HepG2 (cell line): ENCODE data around the gene EMID1. TPM values are rescaled to one million over a fixed set of nuclear protein-coding genes. Genes with fewer than 3 reads are reported as not detected.

Experiments used
- ATAC-seq: fragments of 200-7000 bp; cut with Tn5 transposase; 3 replicates; pipeline ENCODE4 v1.9.1; 2020; ENCODE audit warnings: mild to moderate bottlenecking, moderate library complexity
- BruUV-seq: library from RNA; stranded (reverse); fragments of 400-500 nt; replicated peaks from 2 replicates; lab custom pipeline; 2021; lab: Mats Ljungman, UMichigan
- CTCF ChIA-PET: fragments of 300-600 bp; formaldehyde crosslinking; extraction: SDS; loops from one replicate; lab custom pipeline; 2021; ENCODE audit warnings: low total read pairs, inconsistent platforms, low intra/inter-chr PET ratio; lab: Yijun Ruan, JAX
- POLR2A ChIA-PET: fragments of 350-600 bp; sonication (Branson Sonifier 250); formaldehyde crosslinking; loops from one replicate; lab custom pipeline; 2020; ENCODE audit warnings: antibody characterized with exemption, inconsistent platforms; lab: Yijun Ruan, JAX
- DNase-seq: peaks from one replicate; pipeline ENCODE4 v3.0.0-alpha.2; 2015; ENCODE audit warnings: low spot score
- FAIRE-seq: peaks from 3 replicates; lab custom pipeline; 2011; peaks lifted over from hg19 to GRCh38; lab: Jason Lieb, UNC
- H2AFZ ChIP-seq: one replicate; pipeline ENCODE4 v1.6.1; 2011; ENCODE audit warnings: low read length, inconsistent platforms
- H3K27ac ChIP-seq: fragments of 300-600 bp; 3 replicates; pipeline ENCODE4 v1.8.0; 2011; ENCODE audit warnings: mixed run types, mild to moderate bottlenecking, mixed read lengths, low read length, inconsistent platforms; ENCODE audit not compliant: insufficient read depth; ENCODE audit errors: extremely low read length
- H3K27me3 ChIP-seq, 2 experiments: fragments of 200-600 bp in 1 of 2; 2 replicates in 1 of 2; 3 replicates in 1 of 2; pipeline versions ENCODE4 v1.6.0 to v1.8.0; 2011; ENCODE audit warnings: low read length in 2 of 2, mild to moderate bottlenecking in 2 of 2, moderate library complexity in 2 of 2, inconsistent platforms in 1 of 2; ENCODE audit not compliant: insufficient read depth in 2 of 2, control insufficient read depth in 1 of 2
- H3K36me3 ChIP-seq, 2 experiments: fragments of 200-600 bp in 1 of 2; replicated peaks in 1 of 2; 2 replicates in 1 of 2; 3 replicates in 1 of 2; pipeline versions ENCODE4 v1.5.1 to v1.8.0; 2011; ENCODE audit warnings: low read length in 2 of 2, inconsistent platforms in 1 of 2; ENCODE audit not compliant: insufficient read depth in 2 of 2, control insufficient read depth in 1 of 2
- H3K4me1 ChIP-seq: 2 replicates; pipeline ENCODE4 v1.5.1; 2012; ENCODE audit warnings: low read length, inconsistent platforms; ENCODE audit not compliant: insufficient read depth
- H3K4me2 ChIP-seq: 2 replicates; pipeline ENCODE4 v1.6.0; 2011; ENCODE audit warnings: low read depth, low read length, inconsistent platforms
- H3K4me3 ChIP-seq, 3 experiments: fragments of 200-600 bp in 1 of 3; sonication (generic), shearing (Covaris generic) in 1 of 3; replicated peaks in 1 of 3; 2 replicates each; pipeline ENCODE4 v1.5.1; 2011 to 2016; ENCODE audit warnings: low read length in 3 of 3, inconsistent platforms in 2 of 3, low read depth in 2 of 3, mild to moderate bottlenecking in 2 of 3, control low read depth in 1 of 3, mixed read lengths in 1 of 3; ENCODE audit not compliant: insufficient read depth in 1 of 3
- H3K79me2 ChIP-seq: one replicate; pipeline ENCODE4 v1.6.1; 2011; ENCODE audit warnings: low read length, inconsistent platforms; ENCODE audit not compliant: insufficient read depth
- H3K9ac ChIP-seq: 2 replicates; pipeline ENCODE4 v1.6.0; 2011; ENCODE audit warnings: mild to moderate bottlenecking, low read depth, low read length, inconsistent platforms; ENCODE audit not compliant: insufficient read depth
- H3K9me3 ChIP-seq: 2 replicates; pipeline ENCODE4 v1.5.1; 2012; ENCODE audit warnings: mild to moderate bottlenecking, low read length
- H4K20me1 ChIP-seq: 2 replicates; pipeline ENCODE4 v1.6.0; 2011; ENCODE audit warnings: inconsistent platforms, mild to moderate bottlenecking, low read length, moderate library complexity; ENCODE audit not compliant: insufficient read depth
- ASH2L ChIP-seq: fragments of 300-600, 200-600 bp; sonication (generic); IDR thresholded peaks from 2 replicates; pipeline ENCODE4 v1.7.0; 2017; ENCODE audit warnings: low read depth, mild to moderate bottlenecking, moderate library complexity, mixed read lengths, low read length; ENCODE audit not compliant: insufficient read length
- EEA1 ChIP-seq: sonication (generic); formaldehyde crosslinking; IDR thresholded peaks from 2 replicates; pipeline ENCODE4 v1.5.1; 2020; ENCODE audit warnings: mild to moderate bottlenecking, missing genetic modification reagents, borderline replicate concordance
- KDM2A ChIP-seq: sonication (generic); formaldehyde crosslinking; IDR thresholded peaks from 2 replicates; pipeline ENCODE4 v1.4.0; 2020; ENCODE audit warnings: low read depth, missing genetic modification reagents, borderline replicate concordance
- KDM5A ChIP-seq: fragments of 200-600 bp; sonication (generic); IDR thresholded peaks from 2 replicates; pipeline ENCODE4 v1.7.0; 2018; ENCODE audit warnings: antibody characterized with exemption, mild to moderate bottlenecking, low read length, borderline replicate concordance
- NR2F2 ChIP-seq: IDR thresholded peaks from 2 replicates; pipeline ENCODE4 v1.6.1; 2012; ENCODE audit warnings: low read depth, inconsistent platforms, borderline replicate concordance
- PHF21A ChIP-seq: sonication (generic); formaldehyde crosslinking; IDR thresholded peaks from 2 replicates; pipeline ENCODE4 v1.5.0; 2020; ENCODE audit warnings: mild to moderate bottlenecking, missing genetic modification reagents
- RAD21 ChIP-seq: fragments of 450-650 bp; formaldehyde crosslinking; IDR thresholded peaks from 2 replicates; pipeline ENCODE4 v1.5.0; 2020; ENCODE audit warnings: mild to moderate bottlenecking
- ZFP37 ChIP-seq: sonication (generic); formaldehyde crosslinking; IDR thresholded peaks from 2 replicates; pipeline ENCODE4 v1.4.0; 2020; ENCODE audit warnings: missing genetic modification reagents, borderline replicate concordance
- WGBS: methylation state at CpG from one replicate; pipeline ENCODE4 v1.1.6; 2017; ENCODE audit warnings: low lambda C conversion rate; 5-methylcytosine and 5-hydroxymethylcytosine counted together
- in situ Hi-C: cut with HindIII; loops from 2 replicates; pipeline ENCODE4 v1.10.0; 2017; ENCODE audit warnings: low pct_unique_long_range_greater_than_20kb; ENCODE audit not compliant: extremely low pct_ligation_motif_present
- intact Hi-C: fragments of 100-400 bp; cut with micrococcal nuclease; formaldehyde crosslinking; loops from one replicate; pipeline ENCODE4 v1.10.0; 2022; ENCODE audit not compliant: unreplicated experiment
- polyA plus RNA-seq, 8 experiments: library from polyadenylated mRNA; depleted of rRNA in 3 of 8; stranded (reverse) in 7 of 8; unstranded in 1 of 8; fragments of >200 nt; fragmentation: Illumina TruSeq in 4 of 8; extraction: Trizol in 4 of 8; gene quantifications; 2 replicates each; pipeline versions ENCODE4 v1.2.1 to v1.2.3, GENCODE V29; 2011 to 2016; ENCODE audit warnings: low read depth in 4 of 8, missing spikeins in 1 of 8, mixed read lengths in 1 of 8; ENCODE audit not compliant: insufficient read depth in 1 of 8
- total RNA-seq, 5 experiments: library from RNA; depleted of rRNA; stranded (reverse); fragments of >200 nt; fragmentation: Illumina TruSeq; extraction: Trizol; gene quantifications; 2 replicates each; pipeline ENCODE4 v1.2.3, GENCODE V29; 2016; ENCODE audit warnings: low read depth in 1 of 5
- TF ChIP-seq, protein P1 (sequence below): sonication (generic); formaldehyde crosslinking; IDR thresholded peaks from 2 replicates; pipeline ENCODE4 v1.5.1; 2020; ENCODE audit warnings: mild to moderate bottlenecking, missing genetic modification reagents, moderate library complexity
- TF ChIP-seq, protein P2 (sequence below): sonication (generic); formaldehyde crosslinking; IDR thresholded peaks from 2 replicates; pipeline ENCODE4 v1.8.1; 2023; ENCODE audit warnings: mild to moderate bottlenecking, missing genetic modification reagents
- TF ChIP-seq, protein P3 (sequence below): fragments of 450-650 bp; IDR thresholded peaks from 2 replicates; pipeline ENCODE4 v1.6.1; 2016

The EMID1 gene
- total and polyA plus RNA-seq, 2 of the 13 experiments (the other 11 are each of a cell fraction or from before 2014, with no cell fraction given), result 0.45 to 0.82 TPM

DNA sequence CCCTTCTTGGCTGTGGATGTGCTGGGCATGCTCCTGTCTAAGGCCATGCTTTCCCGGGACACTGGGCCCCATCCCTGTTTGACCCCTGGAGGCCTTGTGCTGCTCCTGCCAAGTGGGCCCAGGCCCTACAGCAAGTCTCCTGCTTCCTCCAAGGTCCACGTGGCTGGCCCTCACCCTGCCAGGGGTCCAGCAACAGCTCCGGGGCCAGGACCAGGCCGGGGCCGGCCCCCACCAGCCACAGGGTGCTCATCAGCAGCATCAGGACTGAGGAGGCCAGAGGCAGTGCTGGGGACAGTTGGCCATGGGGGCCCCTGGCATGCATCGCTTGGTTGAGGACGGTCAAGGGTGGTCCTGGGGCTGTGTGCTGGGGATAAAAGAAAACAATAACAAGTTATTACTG lies 59.6 kb downstream of the EMID1 start (continued):
- TF ChIP-seq, protein P1, sequence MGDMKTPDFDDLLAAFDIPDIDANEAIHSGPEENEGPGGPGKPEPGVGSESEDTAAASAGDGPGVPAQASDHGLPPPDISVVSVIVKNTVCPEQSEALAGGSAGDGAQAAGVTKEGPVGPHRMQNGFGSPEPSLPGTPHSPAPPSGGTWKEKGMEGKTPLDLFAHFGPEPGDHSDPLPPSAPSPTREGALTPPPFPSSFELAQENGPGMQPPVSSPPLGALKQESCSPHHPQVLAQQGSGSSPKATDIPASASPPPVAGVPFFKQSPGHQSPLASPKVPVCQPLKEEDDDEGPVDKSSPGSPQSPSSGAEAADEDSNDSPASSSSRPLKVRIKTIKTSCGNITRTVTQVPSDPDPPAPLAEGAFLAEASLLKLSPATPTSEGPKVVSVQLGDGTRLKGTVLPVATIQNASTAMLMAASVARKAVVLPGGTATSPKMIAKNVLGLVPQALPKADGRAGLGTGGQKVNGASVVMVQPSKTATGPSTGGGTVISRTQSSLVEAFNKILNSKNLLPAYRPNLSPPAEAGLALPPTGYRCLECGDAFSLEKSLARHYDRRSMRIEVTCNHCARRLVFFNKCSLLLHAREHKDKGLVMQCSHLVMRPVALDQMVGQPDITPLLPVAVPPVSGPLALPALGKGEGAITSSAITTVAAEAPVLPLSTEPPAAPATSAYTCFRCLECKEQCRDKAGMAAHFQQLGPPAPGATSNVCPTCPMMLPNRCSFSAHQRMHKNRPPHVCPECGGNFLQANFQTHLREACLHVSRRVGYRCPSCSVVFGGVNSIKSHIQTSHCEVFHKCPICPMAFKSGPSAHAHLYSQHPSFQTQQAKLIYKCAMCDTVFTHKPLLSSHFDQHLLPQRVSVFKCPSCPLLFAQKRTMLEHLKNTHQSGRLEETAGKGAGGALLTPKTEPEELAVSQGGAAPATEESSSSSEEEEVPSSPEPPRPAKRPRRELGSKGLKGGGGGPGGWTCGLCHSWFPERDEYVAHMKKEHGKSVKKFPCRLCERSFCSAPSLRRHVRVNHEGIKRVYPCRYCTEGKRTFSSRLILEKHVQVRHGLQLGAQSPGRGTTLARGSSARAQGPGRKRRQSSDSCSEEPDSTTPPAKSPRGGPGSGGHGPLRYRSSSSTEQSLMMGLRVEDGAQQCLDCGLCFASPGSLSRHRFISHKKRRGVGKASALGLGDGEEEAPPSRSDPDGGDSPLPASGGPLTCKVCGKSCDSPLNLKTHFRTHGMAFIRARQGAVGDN (CRISPR knock-in tag), result 0 out of 2 replicates have a peak, but pooled peaks have one; percentile 7

DNA sequence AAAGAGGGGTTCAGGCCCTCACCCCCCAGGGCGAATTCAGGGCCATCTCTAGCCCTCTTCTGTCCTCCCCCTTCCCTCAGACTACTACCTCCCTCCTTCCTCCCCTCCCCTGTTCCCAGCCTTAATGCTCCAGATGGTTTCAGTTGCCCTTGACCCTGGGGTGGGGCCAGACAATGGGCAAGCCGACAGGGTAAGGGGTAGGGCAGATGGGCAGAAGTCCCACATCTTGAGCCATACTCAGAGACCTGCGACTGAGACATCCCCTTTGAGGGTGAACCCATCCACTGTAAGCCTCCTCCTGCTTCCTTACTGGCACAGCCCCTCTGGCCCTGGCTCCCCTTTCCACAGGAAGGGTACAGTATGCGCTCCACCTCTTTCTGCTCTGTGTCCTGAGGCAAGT lies 60.2 kb downstream of the EMID1 start:
- POLR2A ChIA-PET, result interaction anchor here (0.7 kb wide), 1 partner anchor 20 kb away, joined by 3 read pairs; no protein-coding TSS in a partner anchor

More for the DNA sequence above, 60.2 kb downstream of the EMID1 start:
- 96% methylated on average over 4 of the region's 4 CpGs for WGBS
- no peaks in the 10 kb centered on the region; a peak in 1 of 5 replicates for H3K27me3 ChIP-seq
- H3K36me3 ChIP-seq, result peaks cover 3 to 16% of the 10 kb centered on the region in 2 experiments; a peak in 4 of 5 replicates
- in situ Hi-C loops (no loop called here), intact Hi-C loops (no loop called here)
- no TSS peak for BruUV-seq
- peaks cover 50% of the 10 kb centered on the region for H3K79me2 ChIP-seq
- peaks cover 18% of the 10 kb centered on the region for H4K20me1 ChIP-seq
- peak overlapping the region in 1 of 3 experiments; percentile 96; a peak in 1 of 6 replicates for H3K4me3 ChIP-seq
- peak overlapping the region; percentile 90 for H3K4me2 ChIP-seq
- TF ChIP-seq ZFP37, result no peak
- no peak for TF ChIP-seq ASH2L
- TF ChIP-seq, protein P2, sequence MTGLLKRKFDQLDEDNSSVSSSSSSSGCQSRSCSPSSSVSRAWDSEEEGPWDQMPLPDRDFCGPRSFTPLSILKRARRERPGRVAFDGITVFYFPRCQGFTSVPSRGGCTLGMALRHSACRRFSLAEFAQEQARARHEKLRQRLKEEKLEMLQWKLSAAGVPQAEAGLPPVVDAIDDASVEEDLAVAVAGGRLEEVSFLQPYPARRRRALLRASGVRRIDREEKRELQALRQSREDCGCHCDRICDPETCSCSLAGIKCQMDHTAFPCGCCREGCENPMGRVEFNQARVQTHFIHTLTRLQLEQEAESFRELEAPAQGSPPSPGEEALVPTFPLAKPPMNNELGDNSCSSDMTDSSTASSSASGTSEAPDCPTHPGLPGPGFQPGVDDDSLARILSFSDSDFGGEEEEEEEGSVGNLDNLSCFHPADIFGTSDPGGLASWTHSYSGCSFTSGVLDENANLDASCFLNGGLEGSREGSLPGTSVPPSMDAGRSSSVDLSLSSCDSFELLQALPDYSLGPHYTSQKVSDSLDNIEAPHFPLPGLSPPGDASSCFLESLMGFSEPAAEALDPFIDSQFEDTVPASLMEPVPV (CRISPR knock-in tag), result no peak
- no peak for TF ChIP-seq RAD21 (CRISPR knock-in tag)
- TF ChIP-seq NR2F2, result no peak
- no peak for TF ChIP-seq KDM5A
- TF ChIP-seq EEA1, result no peak
- no peak for TF ChIP-seq PHF21A (CRISPR knock-in tag)
- TF ChIP-seq, protein P3, sequence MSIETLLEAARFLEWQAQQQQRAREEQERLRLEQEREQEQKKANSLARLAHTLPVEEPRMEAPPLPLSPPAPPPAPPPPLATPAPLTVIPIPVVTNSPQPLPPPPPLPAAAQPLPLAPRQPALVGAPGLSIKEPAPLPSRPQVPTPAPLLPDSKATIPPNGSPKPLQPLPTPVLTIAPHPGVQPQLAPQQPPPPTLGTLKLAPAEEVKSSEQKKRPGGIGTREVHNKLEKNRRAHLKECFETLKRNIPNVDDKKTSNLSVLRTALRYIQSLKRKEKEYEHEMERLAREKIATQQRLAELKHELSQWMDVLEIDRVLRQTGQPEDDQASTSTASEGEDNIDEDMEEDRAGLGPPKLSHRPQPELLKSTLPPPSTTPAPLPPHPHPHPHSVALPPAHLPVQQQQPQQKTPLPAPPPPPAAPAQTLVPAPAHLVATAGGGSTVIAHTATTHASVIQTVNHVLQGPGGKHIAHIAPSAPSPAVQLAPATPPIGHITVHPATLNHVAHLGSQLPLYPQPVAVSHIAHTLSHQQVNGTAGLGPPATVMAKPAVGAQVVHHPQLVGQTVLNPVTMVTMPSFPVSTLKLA, result no peak
- no peak for TF ChIP-seq KDM2A (CRISPR knock-in tag)
- no peaks in the 10 kb centered on the region for H3K9me3 ChIP-seq
- DNase-seq (no peak), ATAC-seq (no peak), FAIRE-seq (no peak)
- H3K4me1 ChIP-seq, result peaks cover 28% of the 10 kb centered on the region
- no peak overlapping the region for H3K27ac ChIP-seq
- H3K9ac ChIP-seq, result peak overlapping the region; percentile 100; the same call in 1 of the 2 replicates
- H2AFZ ChIP-seq, result no peak overlapping the region
- CTCF ChIA-PET, result no interaction called here
